C4-2B (cell line): ENCODE data around the gene KDM4D.

Source experiments
- ZFX ChIP-seq: fragments of 450-650 bp; IDR thresholded peaks from 2 replicates; pipeline ENCODE4 v1.6.1; 2017
- TF ChIP-seq, protein P1 (sequence below): fragments of 450-650 bp; conservative IDR thresholded peaks from 2 replicates; pipeline ENCODE4 v1.5.1; 2017; ENCODE audit warnings: mild to moderate bottlenecking

DNA sequence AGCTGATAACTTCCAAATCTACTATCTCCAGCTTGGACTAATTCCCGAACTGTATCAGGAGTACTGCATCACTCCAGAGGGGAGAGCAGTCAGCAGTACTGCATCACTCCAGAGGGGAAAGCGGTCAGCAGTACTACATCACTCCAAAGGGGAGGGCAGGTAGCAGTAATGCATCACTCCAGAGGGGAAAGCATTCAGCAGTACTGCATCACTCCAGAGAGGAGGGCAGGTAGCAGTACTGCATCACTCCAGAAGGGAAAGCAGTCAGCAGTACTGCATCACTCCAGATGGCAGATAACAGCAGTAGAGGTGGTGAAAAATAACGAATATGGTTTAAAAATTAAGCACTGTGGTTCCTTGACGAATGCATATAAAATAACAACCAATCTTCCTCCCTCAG, 8.6 kb upstream of the KDM4D start:
- TF ChIP-seq ZFX: no peak
- TF ChIP-seq, protein P1, sequence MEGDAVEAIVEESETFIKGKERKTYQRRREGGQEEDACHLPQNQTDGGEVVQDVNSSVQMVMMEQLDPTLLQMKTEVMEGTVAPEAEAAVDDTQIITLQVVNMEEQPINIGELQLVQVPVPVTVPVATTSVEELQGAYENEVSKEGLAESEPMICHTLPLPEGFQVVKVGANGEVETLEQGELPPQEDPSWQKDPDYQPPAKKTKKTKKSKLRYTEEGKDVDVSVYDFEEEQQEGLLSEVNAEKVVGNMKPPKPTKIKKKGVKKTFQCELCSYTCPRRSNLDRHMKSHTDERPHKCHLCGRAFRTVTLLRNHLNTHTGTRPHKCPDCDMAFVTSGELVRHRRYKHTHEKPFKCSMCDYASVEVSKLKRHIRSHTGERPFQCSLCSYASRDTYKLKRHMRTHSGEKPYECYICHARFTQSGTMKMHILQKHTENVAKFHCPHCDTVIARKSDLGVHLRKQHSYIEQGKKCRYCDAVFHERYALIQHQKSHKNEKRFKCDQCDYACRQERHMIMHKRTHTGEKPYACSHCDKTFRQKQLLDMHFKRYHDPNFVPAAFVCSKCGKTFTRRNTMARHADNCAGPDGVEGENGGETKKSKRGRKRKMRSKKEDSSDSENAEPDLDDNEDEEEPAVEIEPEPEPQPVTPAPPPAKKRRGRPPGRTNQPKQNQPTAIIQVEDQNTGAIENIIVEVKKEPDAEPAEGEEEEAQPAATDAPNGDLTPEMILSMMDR: no peak
